Umbilical cord (tissue), 2 donors: ENCODE data around the gene MT1B. TPM values are rescaled to one million over a fixed set of nuclear protein-coding genes. Genes with fewer than 3 reads are reported as not detected.

Experiments used
- DNase-seq: peaks from one replicate; pipeline ENCODE4 v3.0.0-alpha.2; 2015; ENCODE audit warnings: low spot score
- total RNA-seq: library from RNA; depleted of rRNA; stranded (reverse); fragments of >200 nt; gene quantifications from one replicate; pipeline ENCODE4 v1.2.3, GENCODE V29; 2014; ENCODE audit warnings: low replicate concordance; ENCODE audit not compliant: insufficient read depth

Gene MT1B
- total RNA-seq = not detected

DNA sequence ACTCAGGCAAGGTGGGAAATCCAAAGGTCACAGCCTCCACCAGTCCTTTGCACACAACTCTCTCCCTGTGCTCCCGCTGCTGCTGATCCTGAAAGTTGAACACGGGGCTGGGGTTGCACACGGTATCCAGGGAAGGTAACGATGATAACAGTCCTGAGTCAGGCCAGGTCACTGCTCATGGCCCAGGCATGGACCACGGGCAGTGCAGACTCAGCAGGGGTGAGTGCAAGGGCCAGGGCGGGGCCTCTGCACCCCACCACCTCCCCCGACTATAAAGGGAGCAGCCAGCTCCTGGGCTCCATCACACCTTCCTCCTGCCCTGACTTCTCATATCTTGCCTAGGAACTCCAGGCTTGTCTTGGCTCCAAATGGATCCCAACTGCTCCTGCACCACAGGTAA lies at the start of gene MT1B:
MT1B (plus strand) TSS at position 301 of the 400 bp plus-strand sequence; CDS start at position 369, 68 bp downstream.
- DNase-seq = no peak

DNA sequence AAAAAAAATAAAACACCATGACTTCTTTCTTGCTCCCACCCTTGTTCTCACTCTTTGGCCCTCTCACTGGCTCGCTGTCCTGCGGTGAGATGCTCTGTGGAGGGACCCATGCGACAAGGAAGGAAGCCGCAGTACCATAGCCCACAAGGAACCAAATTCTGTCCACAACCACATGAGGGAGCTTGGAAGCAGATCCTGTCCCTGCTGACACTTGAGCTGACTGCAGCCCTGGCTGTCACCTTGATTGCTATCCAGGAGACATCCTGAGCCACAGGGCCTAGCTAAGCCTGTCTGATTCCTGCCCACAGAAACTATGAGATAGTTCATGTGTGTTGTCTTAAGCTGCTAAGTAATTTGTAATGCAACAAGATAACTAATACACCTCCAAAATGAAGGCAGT lies 48.1 kb upstream of the MT1B start:
- no peak for DNase-seq

DNA sequence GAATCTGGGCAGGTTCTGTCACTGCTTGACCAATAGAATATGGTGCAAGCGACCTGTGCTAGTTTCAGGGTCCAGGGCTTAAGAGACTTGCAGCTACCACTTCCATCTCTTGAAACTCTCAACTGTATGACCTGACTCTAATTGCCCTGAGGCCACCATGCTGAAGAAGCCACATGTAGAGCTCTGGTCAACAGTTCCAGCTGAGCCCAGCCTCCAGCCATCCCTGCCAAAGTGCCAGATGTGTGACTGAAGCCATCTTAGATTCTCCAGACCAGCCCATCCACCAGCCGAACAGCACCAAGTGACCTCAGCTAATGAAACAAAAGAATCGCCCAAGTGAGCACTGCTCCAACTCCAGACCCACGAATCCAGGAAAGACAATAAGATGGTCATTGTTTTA lies 46.7 kb upstream of the MT1B start:
- DNase-seq = no peak

DNA sequence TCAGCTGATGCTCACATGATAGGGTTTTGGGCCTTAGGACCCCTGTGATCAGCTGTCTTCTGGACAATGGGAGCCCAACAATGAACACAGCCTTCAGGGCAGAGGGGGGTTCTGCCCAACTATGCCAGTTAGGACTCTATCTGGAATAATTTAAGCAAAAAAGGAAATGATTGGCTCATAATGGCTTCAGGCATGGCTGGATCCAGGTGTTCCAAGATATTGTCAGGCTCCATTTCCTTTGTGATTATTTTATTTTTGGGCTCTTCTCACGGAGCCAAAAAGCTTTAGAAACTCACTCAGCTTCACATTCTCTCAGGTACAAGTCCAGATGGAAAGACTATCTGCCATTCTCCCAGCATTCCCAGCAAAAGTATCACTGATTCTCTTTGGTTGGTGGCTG lies 46.2 kb upstream of the MT1B start:
- DNase-seq = no peak

DNA sequence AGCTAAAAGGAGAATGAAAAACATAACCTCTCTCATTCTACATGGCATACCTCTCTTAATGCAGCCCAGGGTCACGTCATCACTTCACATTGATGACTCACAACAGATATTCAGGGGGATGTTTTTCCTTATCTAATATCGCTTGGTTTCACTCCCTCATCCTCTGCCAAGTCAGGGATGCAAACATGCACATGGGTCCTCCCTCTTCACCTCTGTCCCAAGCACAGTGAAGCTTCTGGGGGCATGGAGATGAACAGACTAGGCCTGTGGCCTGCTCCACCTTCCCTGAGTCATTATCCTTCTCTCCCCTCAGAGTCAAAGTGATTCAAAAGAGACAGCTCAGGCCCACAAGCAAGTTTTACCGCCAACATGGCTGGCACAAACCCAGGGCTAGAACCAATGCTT lies 45.6 kb upstream of the MT1B start:
- DNase-seq = peak; percentile 66

DNA sequence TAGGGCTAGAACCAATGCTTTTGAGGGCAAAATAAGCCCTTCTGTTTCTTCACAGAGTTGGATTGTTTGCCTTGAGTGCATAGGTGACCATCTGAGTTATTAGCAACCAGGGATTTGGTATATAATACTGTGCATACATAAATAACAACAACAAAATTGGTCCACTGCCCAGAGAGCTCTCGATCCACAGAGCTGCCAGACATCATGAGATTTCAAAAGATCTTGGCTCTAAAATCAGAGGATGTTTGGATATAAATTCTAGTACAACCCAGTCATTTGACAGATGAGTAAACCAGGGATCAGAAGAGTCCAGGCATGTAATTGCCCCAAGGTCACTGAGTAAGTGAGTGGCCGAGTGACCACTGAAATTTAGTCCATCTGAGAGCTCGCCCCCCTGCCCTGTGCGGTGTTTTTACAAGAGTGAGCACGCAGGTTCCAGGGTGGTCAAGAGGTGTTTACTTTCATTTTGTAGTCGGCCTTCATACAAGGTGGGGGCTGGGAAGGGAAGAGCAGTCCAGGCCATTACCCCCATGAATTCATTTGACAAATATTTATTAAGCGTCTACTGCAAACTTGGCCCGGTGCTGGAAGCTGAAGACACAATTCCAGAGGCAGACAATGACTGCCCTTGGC lies 45.1 kb upstream of the MT1B start:
- DNase-seq = peak; percentile 77

DNA sequence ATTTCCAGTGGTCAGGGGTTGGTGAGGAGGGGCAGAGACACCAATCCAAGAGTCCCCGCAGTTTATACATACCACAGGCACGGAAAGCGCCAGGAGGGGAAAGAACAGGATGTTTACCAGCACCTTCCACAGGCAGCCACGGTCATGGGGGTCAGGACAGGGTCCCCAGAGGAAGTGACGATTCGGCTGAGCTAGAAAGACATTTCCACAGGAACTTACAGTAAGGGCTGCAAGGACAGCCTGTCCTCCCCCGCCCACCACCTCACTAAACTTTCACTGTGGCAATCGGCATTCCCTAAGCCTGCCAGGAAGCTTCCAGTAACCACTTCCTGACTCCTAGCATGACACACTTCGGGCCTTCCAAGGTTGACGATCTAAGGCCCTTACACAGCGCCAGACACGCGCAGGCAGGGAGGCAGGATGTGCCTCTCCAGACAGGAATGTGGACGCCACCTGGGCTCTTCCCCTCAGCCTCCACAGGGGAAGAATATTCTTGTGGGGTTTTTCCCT lies 44.5 kb upstream of the MT1B start:
- DNase-seq = peak; percentile 61

- DNase-seq = peak; percentile 25
These were observed 44.0 kb upstream of the MT1B start for GRCh38 chr16:56607675-56608042.

- peak; percentile 97 for DNase-seq
These were observed 43.4 kb upstream of the MT1B start, which contains the start of gene MT2A for GRCh38 chr16:56608043-56608875. MT2A (plus strand) TSS chr16:56608584; CDS start chr16:56608656, 72 bp downstream.

GRCh38 chr16:56608876-56609462 lies 42.7 kb upstream of the MT1B start:
- DNase-seq = no peak

DNA sequence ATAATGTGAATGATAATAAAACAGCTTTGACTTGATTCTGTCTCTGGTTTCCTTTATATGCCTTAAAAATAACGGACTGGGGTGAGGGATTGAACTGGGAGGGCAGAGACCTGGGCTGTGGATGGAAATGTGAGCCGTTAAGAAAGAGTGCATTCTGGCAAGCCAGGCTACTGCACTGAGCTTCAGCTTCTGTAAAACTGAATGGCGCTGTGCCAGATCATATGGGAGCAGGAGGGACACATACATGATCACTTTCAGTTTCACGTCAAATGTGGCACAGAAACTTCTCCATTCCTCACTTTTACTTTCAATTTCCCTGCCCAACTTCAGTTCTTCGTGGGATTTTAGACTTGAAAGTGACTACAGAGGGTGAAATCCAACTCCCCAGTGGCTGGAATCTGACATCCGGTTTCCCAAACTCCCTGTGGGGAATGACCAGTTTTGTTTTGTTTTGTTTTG lies 42.2 kb upstream of the MT1B start:
- peak; percentile 82 for DNase-seq

DNA sequence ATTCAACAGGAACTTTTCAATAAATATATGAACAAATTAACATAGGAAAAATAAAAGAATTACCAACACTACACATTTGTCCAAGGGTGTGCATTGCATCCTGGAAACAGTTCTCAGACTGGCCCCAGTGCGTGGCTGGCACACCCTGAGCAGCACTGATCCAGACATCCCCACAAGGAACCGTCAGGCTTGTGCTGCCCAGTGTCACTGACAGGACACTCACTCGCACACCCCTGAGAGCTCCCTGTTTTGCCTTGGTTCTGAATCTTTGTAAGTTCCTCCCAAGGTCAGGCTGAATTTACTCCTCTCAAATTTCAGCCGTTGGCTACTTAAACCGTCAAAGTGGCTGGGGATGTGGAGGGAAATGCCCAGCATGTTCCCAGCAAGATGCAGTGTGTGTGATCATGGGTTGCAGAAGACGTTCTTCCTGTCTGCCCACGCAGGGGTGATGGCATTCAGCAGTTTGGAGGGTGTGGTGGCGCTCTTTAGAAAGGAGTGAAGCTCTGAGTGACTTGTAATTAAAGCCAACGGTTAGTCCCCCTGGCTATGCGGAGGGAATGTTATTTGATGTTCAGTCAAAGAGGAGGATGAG lies 41.6 kb upstream of the MT1B start:
- peak; percentile 26 for DNase-seq

DNA sequence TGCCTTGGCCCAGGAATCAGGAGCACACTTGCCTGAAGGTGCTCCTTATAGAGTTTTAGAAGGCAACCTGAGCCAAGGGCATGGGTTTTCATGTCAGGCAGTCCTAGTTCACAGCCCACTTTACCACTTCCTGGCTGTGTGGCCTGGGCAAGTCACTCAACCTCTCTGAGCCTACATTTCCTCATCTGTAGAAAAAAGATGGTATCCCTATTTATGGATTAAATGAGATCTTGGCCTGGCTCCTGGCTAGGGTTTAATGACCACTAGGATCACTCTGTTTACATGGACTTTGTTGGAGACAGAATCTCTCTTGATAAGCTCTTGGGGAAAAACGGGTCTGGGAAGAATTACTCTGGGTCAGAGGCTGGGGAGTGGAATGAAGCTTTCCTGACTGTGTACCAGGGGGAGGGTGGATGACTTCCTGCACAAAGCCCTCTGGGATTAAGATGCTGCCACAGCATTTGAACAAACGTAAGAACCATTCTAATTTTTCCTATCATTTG lies 41.0 kb upstream of the MT1B start:
- DNase-seq = peak; percentile 69

DNA sequence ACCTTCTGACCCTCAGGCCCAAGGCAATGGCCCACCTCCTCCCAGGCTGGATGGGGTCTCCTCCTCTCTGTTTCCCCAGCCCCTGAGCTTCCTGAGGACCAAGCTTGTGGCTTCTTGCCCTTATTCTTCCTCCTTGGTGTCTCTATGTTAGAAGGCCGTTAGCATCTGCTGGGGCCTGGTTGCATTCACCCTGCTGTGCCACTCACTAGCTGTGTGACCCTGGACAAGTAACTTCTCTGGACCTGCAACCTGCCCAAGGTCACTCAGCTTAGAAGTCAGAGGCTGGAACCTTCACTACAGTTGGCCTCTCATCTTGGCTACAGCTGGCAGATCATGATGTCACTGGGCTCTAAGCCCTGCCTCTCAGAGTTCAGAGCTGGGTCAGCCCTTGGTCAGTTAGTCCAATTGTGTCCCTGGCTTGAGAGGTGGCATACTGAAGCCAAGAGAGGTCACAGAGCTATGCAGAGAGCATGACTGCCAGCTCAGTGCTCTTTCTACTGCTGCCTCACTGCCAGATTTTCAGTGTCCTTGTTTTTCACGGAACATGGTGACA lies 40.3 kb upstream of the MT1B start:
- DNase-seq = no peak

DNA sequence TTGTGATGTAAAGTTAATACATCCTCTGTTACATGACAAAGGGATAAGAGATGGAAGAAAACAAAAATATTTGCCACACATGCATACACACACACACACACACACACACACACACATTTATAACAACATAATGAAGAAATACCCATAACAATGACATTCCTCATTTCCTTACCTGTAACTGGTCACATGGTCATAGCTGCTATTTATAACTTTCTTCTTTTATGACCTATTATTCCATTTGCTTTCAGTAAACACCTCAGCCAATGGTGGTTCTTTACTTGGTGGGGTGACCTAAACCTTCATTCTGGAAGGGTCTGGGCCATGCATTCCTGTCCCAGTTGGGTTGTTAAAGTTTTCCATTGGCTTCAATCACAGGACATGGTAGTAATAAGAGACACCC lies 38.0 kb upstream of the MT1B start:
- no peak for DNase-seq

- DNase-seq = no peak
These were observed 37.1 kb upstream of the MT1B start for GRCh38 chr16:56614549-56614991.

GRCh38 chr16:56615353-56615752 lies 36.3 kb upstream of the MT1B start:
- no peak for DNase-seq

DNA sequence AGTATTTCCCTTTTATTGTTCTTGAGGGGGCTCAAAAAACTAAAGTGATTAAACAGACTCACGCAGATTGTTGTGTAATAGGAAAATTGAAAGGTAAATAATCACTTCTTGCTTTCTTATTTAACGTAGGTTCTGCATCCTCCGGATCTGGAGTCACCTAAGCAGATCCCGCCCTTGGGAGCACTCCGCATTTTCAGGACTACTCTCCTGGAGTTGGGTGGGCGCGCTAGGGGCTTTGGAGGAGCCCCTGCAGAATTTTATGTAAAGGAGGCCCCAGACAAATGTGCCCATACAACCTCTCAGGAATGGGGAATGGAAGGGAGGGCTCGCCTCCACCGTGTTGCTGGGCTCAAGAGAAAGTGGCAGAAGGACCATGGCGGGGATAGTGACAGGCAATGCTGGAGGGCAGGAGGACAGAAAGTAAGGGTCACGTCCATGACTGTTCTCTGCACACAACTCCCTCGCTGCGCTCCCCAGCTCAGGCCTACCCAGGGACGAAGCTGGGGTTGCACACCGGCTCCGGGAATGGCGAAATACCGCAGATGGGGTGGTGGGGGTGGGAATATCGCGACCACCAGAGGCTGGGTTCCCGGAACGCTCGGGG lies 35.0 kb upstream of the MT1B start:
- no peak for DNase-seq

DNA sequence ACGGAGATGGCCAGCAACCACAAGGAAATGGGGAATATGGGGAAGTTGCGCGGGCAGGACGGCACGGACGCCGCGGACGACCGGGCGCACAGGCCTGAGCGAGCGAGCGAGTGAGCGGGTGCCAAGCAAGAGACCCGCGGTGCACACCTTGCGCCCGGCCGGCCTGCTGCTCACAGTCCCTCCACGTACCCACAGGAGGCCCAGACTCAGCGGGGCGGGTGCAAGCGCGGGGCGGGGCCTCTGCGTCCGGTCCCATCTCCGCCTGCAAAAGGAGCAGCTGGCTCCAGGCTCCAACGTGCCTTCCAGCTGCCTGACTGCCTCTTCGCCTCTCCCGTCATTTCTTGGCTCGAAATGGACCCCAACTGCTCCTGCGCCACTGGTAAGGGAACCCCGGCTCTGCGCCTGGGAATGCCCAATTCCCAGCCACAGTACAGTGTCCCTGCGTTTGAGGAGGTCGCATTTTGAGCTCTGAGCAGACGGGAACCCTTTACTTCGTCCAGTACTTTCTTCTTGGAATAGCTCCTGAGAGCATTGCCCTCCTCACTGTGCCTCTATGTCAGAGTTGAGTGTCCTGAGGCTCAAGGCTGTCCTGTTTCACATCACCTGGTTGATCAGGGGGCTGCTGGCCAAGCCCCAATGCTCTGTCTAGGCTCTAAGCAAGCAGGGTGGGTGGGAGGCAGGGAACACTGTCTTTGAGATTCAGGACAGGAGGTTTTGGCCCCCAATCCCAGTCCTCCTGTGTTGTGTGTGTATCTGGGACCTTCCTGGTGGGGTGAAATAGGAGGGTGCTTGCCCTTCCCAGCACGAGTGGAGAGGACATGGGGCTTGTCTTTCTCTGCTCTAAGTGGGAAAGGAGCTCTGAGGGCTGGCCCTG lies 34.2 kb upstream of the MT1B start:
- peak; percentile 77 for DNase-seq

- DNase-seq = no peak
These were observed 33.5 kb upstream of the MT1B start for GRCh38 chr16:56618138-56618537.
